ENCODE measurements around the gene CATSPERD.

The CATSPERD gene

DNA sequence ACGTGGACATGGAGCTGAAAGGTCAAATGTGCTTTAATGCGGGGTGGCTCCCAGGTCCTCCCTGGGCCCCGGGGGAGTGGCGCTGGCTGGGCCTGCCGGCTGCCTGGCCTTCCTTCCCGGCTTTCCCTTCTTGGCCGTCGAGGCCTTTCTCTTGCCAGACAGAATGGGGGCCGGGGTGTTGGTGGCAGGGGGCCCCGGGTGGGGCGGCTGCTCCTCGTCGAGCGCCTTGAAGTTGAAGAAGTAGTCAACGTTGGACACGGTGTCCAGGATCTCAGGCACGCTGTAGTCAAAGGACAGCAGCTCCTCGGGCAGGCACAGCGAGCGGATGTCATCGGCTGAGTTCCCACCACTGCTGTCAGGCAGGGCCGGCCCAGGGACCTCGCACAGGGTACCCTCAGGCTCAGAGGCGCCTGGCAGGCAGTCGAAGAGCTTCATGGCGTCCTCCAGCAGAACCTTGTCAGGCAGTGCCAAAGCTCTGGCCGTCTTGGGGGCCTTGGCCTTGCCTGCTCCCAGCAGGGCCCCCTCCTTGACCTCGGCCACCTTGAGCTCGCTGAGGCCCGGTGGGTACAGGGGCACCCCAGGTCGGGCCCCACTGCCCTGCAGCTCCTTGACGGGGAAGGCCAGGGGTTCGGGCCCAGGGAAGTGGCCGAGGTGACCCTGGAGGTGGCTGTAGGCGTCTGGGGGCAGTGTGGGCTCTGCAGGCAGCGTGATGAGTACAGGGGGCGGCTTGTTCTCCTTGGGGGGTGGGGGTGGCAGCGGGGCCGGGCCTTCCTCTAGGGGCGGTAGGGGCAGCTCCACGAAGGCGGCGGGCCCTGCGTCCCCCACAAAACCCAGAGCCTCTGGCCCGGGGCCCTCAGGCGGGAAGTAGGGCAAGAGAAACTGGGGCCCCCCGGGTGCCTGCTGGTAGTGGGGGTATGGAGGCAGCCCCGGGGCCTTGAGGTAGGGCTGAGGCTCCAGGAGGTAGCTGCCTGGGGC lies 62.8 kb downstream of the CATSPERD start:
- no peak overlapping the region for H4K91ac ChIP-seq (ENCODE audit: low read depth, low read length)
- H4K12ac ChIP-seq (ENCODE audit: low read depth, low read length) = no peak overlapping the region
- no peak overlapping the region for H3K23ac ChIP-seq (ENCODE audit: low read length)
- H3K79me1 ChIP-seq (ENCODE audit: low read length) = no peaks in the 10 kb centered on the region
- H3K4ac ChIP-seq (ENCODE audit: low read depth, low read length) = no peak overlapping the region
- no CpG with 5 or more reads among the region's 48 CpGs for WGBS (ENCODE audit: extremely low coverage, insufficient coverage, insufficient read length)
- no peak overlapping the region for H3K4me3 ChIP-seq (ENCODE audit: low read depth, low read length)
- no peak overlapping the region for H2BK5ac ChIP-seq (ENCODE audit: low read depth, low read length, poor library complexity)
- no peak overlapping the region for H3K4me2 ChIP-seq (ENCODE audit: low read length)
- DNase-seq = no peak
- H3K9ac ChIP-seq (ENCODE audit: low read length) = no peak overlapping the region
- no peaks in the 10 kb centered on the region for H3K4me1 ChIP-seq (ENCODE audit: control insufficient read depth in 1 of 2, insufficient read depth in 2 of 2, low read length in 2 of 2)
- H2AK5ac ChIP-seq (ENCODE audit: low read length) = no peak overlapping the region
- H3K27me3 ChIP-seq (ENCODE audit: insufficient read depth, low read length) = peaks cover 2% of the 10 kb centered on the region
- H3K14ac ChIP-seq (ENCODE audit: low read length) = no peak overlapping the region
- H3K79me2 ChIP-seq (ENCODE audit: control insufficient read depth, insufficient read depth, low read length, poor library complexity) = no peaks in the 10 kb centered on the region
- H3K27ac ChIP-seq (ENCODE audit: low read depth, low read length) = no peak overlapping the region
- H3K9me3 ChIP-seq (ENCODE audit: insufficient read depth, low read depth, low read length) = peaks cover 6% of the 10 kb centered on the region
- H2BK120ac ChIP-seq (ENCODE audit: insufficient read depth, low read length, poor library complexity) = no peak overlapping the region
- no peak overlapping the region for H2AFZ ChIP-seq (ENCODE audit: insufficient read depth, low read length, poor library complexity)
- no peak overlapping the region for H4K8ac ChIP-seq (ENCODE audit: low read depth, low read length)
- H3K36me3 ChIP-seq (ENCODE audit: control insufficient read depth in 1 of 2, insufficient read depth in 2 of 2, low read length in 2 of 2) = peaks cover 42 to 44% of the 10 kb centered on the region in 2 experiments
- H3K18ac ChIP-seq (ENCODE audit: low read length) = no peak overlapping the region
- no peak overlapping the region for H2BK12ac ChIP-seq (ENCODE audit: low read length)

DNA sequence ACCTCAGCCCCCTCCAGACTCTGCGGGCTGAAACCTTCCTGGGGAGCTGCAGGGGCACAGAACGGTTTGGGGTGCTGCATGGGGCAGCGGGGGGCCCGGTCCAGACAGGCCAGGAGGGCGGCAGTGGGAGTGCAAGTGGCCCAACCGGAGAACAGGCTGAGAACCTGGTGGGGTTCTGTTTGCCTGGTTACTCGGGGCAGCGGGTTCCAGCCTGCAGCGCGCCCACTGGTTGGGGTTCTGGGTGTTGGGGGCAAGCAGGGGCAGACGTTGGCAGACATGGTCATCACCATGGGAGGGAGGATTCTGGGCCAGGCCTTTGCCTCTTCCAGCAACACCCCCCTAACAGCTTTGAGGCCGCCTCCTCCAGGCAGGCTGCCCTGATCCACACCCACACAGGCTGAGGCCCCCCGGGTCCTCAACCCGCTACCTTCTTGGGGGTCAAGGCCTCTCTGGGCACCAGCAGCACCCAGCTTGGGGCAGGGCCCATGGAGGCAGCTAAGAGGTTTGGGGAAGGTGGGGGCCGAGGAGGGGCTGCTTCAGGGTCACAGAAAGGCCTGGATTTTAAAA lies 64.2 kb downstream of the CATSPERD start, which contains the start of gene PRR22:
PRR22 (minus strand) TSS at position 166 of the 567 bp plus-strand sequence; CDS start at position 80, 86 bp downstream.
- no peaks in the 10 kb centered on the region for H3K4me1 ChIP-seq (ENCODE audit: control insufficient read depth in 1 of 2, insufficient read depth in 2 of 2, low read length in 2 of 2)
- H2BK5ac ChIP-seq (ENCODE audit: low read depth, low read length, poor library complexity) = no peak within 1 kb of the TSS
- H3K4ac ChIP-seq (ENCODE audit: low read depth, low read length) = no peak within 1 kb of the TSS
- H2BK120ac ChIP-seq (ENCODE audit: insufficient read depth, low read length, poor library complexity) = no peak within 1 kb of the TSS
- no peaks in the 10 kb centered on the region for H3K79me2 ChIP-seq (ENCODE audit: control insufficient read depth, insufficient read depth, low read length, poor library complexity)
- no peak within 1 kb of the TSS for H2AFZ ChIP-seq (ENCODE audit: insufficient read depth, low read length, poor library complexity)
- no peak within 1 kb of the TSS for H3K9ac ChIP-seq (ENCODE audit: low read length)
- H3K9me3 ChIP-seq (ENCODE audit: insufficient read depth, low read depth, low read length) = peaks cover 4% of the 10 kb centered on the region
- H3K36me3 ChIP-seq (ENCODE audit: control insufficient read depth in 1 of 2, insufficient read depth in 2 of 2, low read length in 2 of 2) = peaks cover 55 to 56% of the 10 kb centered on the region in 2 experiments
- no peaks in the 10 kb centered on the region for H3K27me3 ChIP-seq (ENCODE audit: insufficient read depth, low read length)
- no peak within 1 kb of the TSS for H3K23ac ChIP-seq (ENCODE audit: low read length)
- H2AK5ac ChIP-seq (ENCODE audit: low read length) = no peak within 1 kb of the TSS
- H4K8ac ChIP-seq (ENCODE audit: low read depth, low read length) = no peak within 1 kb of the TSS
- no peak within 1 kb of the TSS for H4K12ac ChIP-seq (ENCODE audit: low read depth, low read length)
- H3K18ac ChIP-seq (ENCODE audit: low read length) = no peak within 1 kb of the TSS
- no peak within 1 kb of the TSS for H4K91ac ChIP-seq (ENCODE audit: low read depth, low read length)
- no peak within 1 kb of the TSS for H3K14ac ChIP-seq (ENCODE audit: low read length)
- WGBS (ENCODE audit: extremely low coverage, insufficient coverage, insufficient read length) = no CpG with 5 or more reads among the region's 15 CpGs
- no peaks in the 10 kb centered on the region for H3K79me1 ChIP-seq (ENCODE audit: low read length)
- H3K4me3 ChIP-seq (ENCODE audit: low read depth, low read length) = no peak within 1 kb of the TSS
- no peak within 1 kb of the TSS for H3K4me2 ChIP-seq (ENCODE audit: low read length)
- no peak within 1 kb of the TSS for H3K27ac ChIP-seq (ENCODE audit: low read depth, low read length)
- no peak for DNase-seq
- no peak within 1 kb of the TSS for H2BK12ac ChIP-seq (ENCODE audit: low read length)

DNA sequence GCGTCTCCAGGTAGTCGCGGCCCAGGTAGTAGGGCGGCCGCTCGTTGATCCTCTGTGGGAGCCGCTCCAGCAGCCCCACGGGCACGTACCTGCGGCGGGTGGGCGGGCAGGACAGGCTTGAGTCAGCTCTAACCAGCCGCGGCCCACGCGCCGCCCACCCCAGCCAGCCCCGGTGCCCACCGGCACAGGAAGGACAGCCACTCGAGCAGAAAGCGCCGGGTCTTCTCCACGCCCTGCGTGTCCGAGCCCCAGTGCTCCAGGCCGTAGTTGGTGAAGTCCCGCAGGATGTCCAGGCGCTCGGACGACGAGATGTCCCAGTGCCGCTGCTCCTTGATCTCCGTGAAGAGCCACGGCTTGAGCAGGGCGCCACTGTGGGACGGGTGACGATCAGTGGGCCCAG lies 65.0 kb downstream of the CATSPERD start:
- Histone ChIP-seq H3K4me3 (ENCODE audit: low read depth, low read length) (no peak overlapping the region), H3K14ac (ENCODE audit: low read length) (no peak overlapping the region), H3K9ac (ENCODE audit: low read length) (no peak overlapping the region), H3K79me1 (ENCODE audit: low read length) (no peaks in the 10 kb centered on the region), H2BK12ac (ENCODE audit: low read length) (no peak overlapping the region), H2AFZ (ENCODE audit: insufficient read depth, low read length, poor library complexity) (no peak overlapping the region), H3K79me2 (ENCODE audit: control insufficient read depth, insufficient read depth, low read length, poor library complexity) (no peaks in the 10 kb centered on the region), H2BK120ac (ENCODE audit: insufficient read depth, low read length, poor library complexity) (no peak overlapping the region), H3K36me3 (ENCODE audit: control insufficient read depth in 1 of 2, insufficient read depth in 2 of 2, low read length in 2 of 2) (peaks cover 59 to 61% of the 10 kb centered on the region in 2 experiments), H4K91ac (ENCODE audit: low read depth, low read length) (no peak overlapping the region), H2BK5ac (ENCODE audit: low read depth, low read length, poor library complexity) (no peak overlapping the region), H3K27ac (ENCODE audit: low read depth, low read length) (no peak overlapping the region), H3K4me1 (ENCODE audit: control insufficient read depth in 1 of 2, insufficient read depth in 2 of 2, low read length in 2 of 2) (peaks cover 3 to 6% of the 10 kb centered on the region in 2 experiments), H3K4ac (ENCODE audit: low read depth, low read length) (no peak overlapping the region), H4K8ac (ENCODE audit: low read depth, low read length) (no peak overlapping the region), H3K4me2 (ENCODE audit: low read length) (no peak overlapping the region), H3K18ac (ENCODE audit: low read length) (no peak overlapping the region), H3K23ac (ENCODE audit: low read length) (no peak overlapping the region), H3K27me3 (ENCODE audit: insufficient read depth, low read length) (no peaks in the 10 kb centered on the region), H4K12ac (ENCODE audit: low read depth, low read length) (no peak overlapping the region), H2AK5ac (ENCODE audit: low read length) (no peak overlapping the region), H3K9me3 (ENCODE audit: insufficient read depth, low read depth, low read length) (peaks cover 4% of the 10 kb centered on the region)
- no CpG with 5 or more reads among the region's 37 CpGs for WGBS (ENCODE audit: extremely low coverage, insufficient coverage, insufficient read length)
- DNase-seq = no peak

DNA sequence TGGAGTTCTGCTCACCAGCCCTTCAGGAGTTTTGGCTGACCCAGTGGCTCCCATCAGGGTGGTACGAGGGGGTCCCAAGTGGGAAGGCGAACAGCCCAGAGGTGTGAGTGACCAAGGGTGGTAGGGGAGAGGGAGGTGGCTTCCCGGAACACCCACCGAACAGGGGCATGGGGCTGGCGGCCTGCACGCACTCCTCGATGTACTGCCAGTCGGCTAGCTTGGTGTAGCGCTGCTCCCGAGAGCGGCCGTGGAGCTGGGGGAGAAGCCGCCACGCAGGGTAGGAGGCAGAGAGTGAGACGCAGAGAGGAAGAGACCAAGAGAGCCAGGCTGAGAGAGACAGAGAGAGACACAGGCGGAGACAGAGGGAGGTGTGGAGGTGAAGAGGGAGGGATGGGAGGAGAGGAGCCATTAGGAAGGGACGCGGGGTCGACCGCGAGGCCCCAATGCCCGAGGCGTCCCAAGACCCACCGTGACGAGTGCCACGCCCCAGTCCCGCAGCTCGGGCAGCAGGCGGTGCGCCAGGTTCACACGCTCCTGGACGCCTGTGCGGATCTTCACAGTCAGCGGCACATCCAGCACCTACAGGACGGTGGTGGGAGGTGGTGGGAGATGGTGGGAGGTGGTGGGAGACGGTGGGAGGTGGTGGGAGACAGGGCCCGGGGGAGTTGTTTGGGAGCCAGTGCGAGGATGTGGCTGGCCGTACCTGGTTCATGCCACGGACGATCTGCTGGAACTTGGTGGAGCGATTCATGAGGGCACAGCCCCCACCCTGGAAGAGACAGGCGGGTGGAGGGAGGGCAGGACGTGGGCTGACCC lies 66.4 kb downstream of the CATSPERD start:
- H3K36me3 ChIP-seq (ENCODE audit: control insufficient read depth in 1 of 2, insufficient read depth in 2 of 2, low read length in 2 of 2) = peaks cover 59 to 61% of the 10 kb centered on the region in 2 experiments
- WGBS (ENCODE audit: extremely low coverage, insufficient coverage, insufficient read length) = no CpG with 5 or more reads among the region's 44 CpGs
- no peak overlapping the region for H2AFZ ChIP-seq (ENCODE audit: insufficient read depth, low read length, poor library complexity)
- no peak overlapping the region for H3K23ac ChIP-seq (ENCODE audit: low read length)
- peaks cover 2% of the 10 kb centered on the region for H3K79me2 ChIP-seq (ENCODE audit: control insufficient read depth, insufficient read depth, low read length, poor library complexity)
- H3K9ac ChIP-seq (ENCODE audit: low read length) = no peak overlapping the region
- H2BK120ac ChIP-seq (ENCODE audit: insufficient read depth, low read length, poor library complexity) = no peak overlapping the region
- no peak overlapping the region for H3K4me2 ChIP-seq (ENCODE audit: low read length)
- peaks cover 3 to 6% of the 10 kb centered on the region in 2 experiments for H3K4me1 ChIP-seq (ENCODE audit: control insufficient read depth in 1 of 2, insufficient read depth in 2 of 2, low read length in 2 of 2)
- H3K79me1 ChIP-seq (ENCODE audit: low read length) = peaks cover 4% of the 10 kb centered on the region
- H3K27ac ChIP-seq (ENCODE audit: low read depth, low read length) = no peak overlapping the region
- H4K91ac ChIP-seq (ENCODE audit: low read depth, low read length) = no peak overlapping the region
- H4K8ac ChIP-seq (ENCODE audit: low read depth, low read length) = no peak overlapping the region
- H3K27me3 ChIP-seq (ENCODE audit: insufficient read depth, low read length) = no peaks in the 10 kb centered on the region
- H3K14ac ChIP-seq (ENCODE audit: low read length) = no peak overlapping the region
- no peak overlapping the region for H3K4ac ChIP-seq (ENCODE audit: low read depth, low read length)
- H3K4me3 ChIP-seq (ENCODE audit: low read depth, low read length) = no peak overlapping the region
- no peak for DNase-seq
- H2BK5ac ChIP-seq (ENCODE audit: low read depth, low read length, poor library complexity) = no peak overlapping the region
- H3K9me3 ChIP-seq (ENCODE audit: insufficient read depth, low read depth, low read length) = peaks cover 5% of the 10 kb centered on the region
- H2BK12ac ChIP-seq (ENCODE audit: low read length) = no peak overlapping the region
- H3K18ac ChIP-seq (ENCODE audit: low read length) = no peak overlapping the region
- no peak overlapping the region for H4K12ac ChIP-seq (ENCODE audit: low read depth, low read length)
- no peak overlapping the region for H2AK5ac ChIP-seq (ENCODE audit: low read length)

Measured in trophoblast cell (in vitro differentiated cells and primary cell).